ENCODE data around the gene IQCH.

The IQCH gene

GRCh38 chr15:67216859-67217258 is 37.7 kb upstream of the IQCH start:
- H3F3A ChIP-seq (ENCODE audit: control insufficient read depth, insufficient read depth) = no peaks in the 10 kb centered on the region
- H3K36me3 ChIP-seq (ENCODE audit: control insufficient read depth, low read length) = peaks cover 11% of the 10 kb centered on the region; the same call in 1 of the 2 replicates
- H3K27ac ChIP-seq (ENCODE audit: low read depth, low read length) = no peak overlapping the region
- no peaks in the 10 kb centered on the region for H4K20me1 ChIP-seq (ENCODE audit: control insufficient read depth, insufficient read depth, low read depth, low read length)
- no peaks in the 10 kb centered on the region for H3K79me2 ChIP-seq (ENCODE audit: control insufficient read depth, low read length)
- peaks cover 16% of the 10 kb centered on the region for H3K4me1 ChIP-seq (ENCODE audit: control insufficient read depth, low read length)
- no peak overlapping the region for H3K4me3 ChIP-seq (ENCODE audit: low read length)
- H3K9me2 ChIP-seq (replicated peaks; ENCODE audit: control insufficient read depth, low read length) = no peaks in the 10 kb centered on the region
- H3K27me3 ChIP-seq (ENCODE audit: control insufficient read depth, low read length) = no peaks in the 10 kb centered on the region
- no peaks in the 10 kb centered on the region for H3K9me3 ChIP-seq (ENCODE audit: control insufficient read depth, insufficient read depth, low read length)
- H3K4me2 ChIP-seq (ENCODE audit: low read length) = no peak overlapping the region
- TF ChIP-seq EZH2phosphoT487 (IDR thresholded peaks at IDR 0.05; ENCODE audit: borderline replicate concordance, low read length) (no peak), CTCF (IDR thresholded peaks at IDR 0.05; ENCODE audit: low read depth, low read length, poor library complexity, severe bottlenecking) (no peak)

- no peak overlapping the region for H3K27ac ChIP-seq (ENCODE audit: low read depth, low read length)
- no peaks in the 10 kb centered on the region for H3F3A ChIP-seq (ENCODE audit: control insufficient read depth, insufficient read depth)
- H3K9me2 ChIP-seq (replicated peaks; ENCODE audit: control insufficient read depth, low read length) = no peaks in the 10 kb centered on the region
- peaks cover 16% of the 10 kb centered on the region for H3K4me1 ChIP-seq (ENCODE audit: control insufficient read depth, low read length)
- H4K20me1 ChIP-seq (ENCODE audit: control insufficient read depth, insufficient read depth, low read depth, low read length) = no peaks in the 10 kb centered on the region
- peaks cover 11% of the 10 kb centered on the region; the same call in 1 of the 2 replicates for H3K36me3 ChIP-seq (ENCODE audit: control insufficient read depth, low read length)
- H3K27me3 ChIP-seq (ENCODE audit: control insufficient read depth, low read length) = no peaks in the 10 kb centered on the region
- no peak overlapping the region for H3K4me3 ChIP-seq (ENCODE audit: low read length)
- H3K4me2 ChIP-seq (ENCODE audit: low read length) = no peak overlapping the region
- no peak for TF ChIP-seq EZH2phosphoT487 (IDR thresholded peaks at IDR 0.05; ENCODE audit: borderline replicate concordance, low read length)
- no peak for TF ChIP-seq CTCF (IDR thresholded peaks at IDR 0.05; ENCODE audit: low read depth, low read length, poor library complexity, severe bottlenecking)
- no peaks in the 10 kb centered on the region for H3K9me3 ChIP-seq (ENCODE audit: control insufficient read depth, insufficient read depth, low read length)
- H3K79me2 ChIP-seq (ENCODE audit: control insufficient read depth, low read length) = no peaks in the 10 kb centered on the region
Observed at GRCh38 chr15:67218428-67218827, 36.2 kb upstream of the IQCH start.

GRCh38 chr15:67219288-67219687 is 35.3 kb upstream of the IQCH start:
- H3K36me3 ChIP-seq (ENCODE audit: control insufficient read depth, low read length) = peaks cover 11% of the 10 kb centered on the region; the same call in 1 of the 2 replicates
- TF ChIP-seq CTCF (IDR thresholded peaks at IDR 0.05; ENCODE audit: low read depth, low read length, poor library complexity, severe bottlenecking) (no peak), EZH2phosphoT487 (IDR thresholded peaks at IDR 0.05; ENCODE audit: borderline replicate concordance, low read length) (no peak)
- H3K27ac ChIP-seq (ENCODE audit: low read depth, low read length) = no peak overlapping the region
- H3F3A ChIP-seq (ENCODE audit: control insufficient read depth, insufficient read depth) = no peaks in the 10 kb centered on the region
- no peaks in the 10 kb centered on the region for H3K27me3 ChIP-seq (ENCODE audit: control insufficient read depth, low read length)
- no peak overlapping the region for H3K4me2 ChIP-seq (ENCODE audit: low read length)
- H3K9me3 ChIP-seq (ENCODE audit: control insufficient read depth, insufficient read depth, low read length) = no peaks in the 10 kb centered on the region
- peaks cover 16% of the 10 kb centered on the region for H3K4me1 ChIP-seq (ENCODE audit: control insufficient read depth, low read length)
- H4K20me1 ChIP-seq (ENCODE audit: control insufficient read depth, insufficient read depth, low read depth, low read length) = no peaks in the 10 kb centered on the region
- no peaks in the 10 kb centered on the region for H3K79me2 ChIP-seq (ENCODE audit: control insufficient read depth, low read length)
- H3K9me2 ChIP-seq (replicated peaks; ENCODE audit: control insufficient read depth, low read length) = no peaks in the 10 kb centered on the region
- no peak overlapping the region for H3K4me3 ChIP-seq (ENCODE audit: low read length)

All from DOHH2 (cell line).